T-helper 1 cell treated with Interleukin-12 subunit alpha and Interleukin-12 subunit beta and Interleukin-4 antibody, amounts not matched to agents 30 μg/mL and 1 μg/mL, for 36 hours (primary cell): ENCODE results near the gene IGFL4.

Experiments used
- H3K27ac Mint-ChIP-seq: one replicate; pipeline ENCODE4 v1.8.0; 2021; ENCODE audit warnings: mild to moderate bottlenecking, mixed read lengths
- H3K27me3 Mint-ChIP-seq: one replicate; pipeline ENCODE4 v1.8.0; 2021; ENCODE audit warnings: low read depth, mixed read lengths
- H3K36me3 Mint-ChIP-seq: one replicate; pipeline ENCODE4 v1.8.0; 2021; ENCODE audit warnings: low read depth, mixed read lengths
- H3K4me1 Mint-ChIP-seq: one replicate; pipeline ENCODE4 v1.8.0; 2021; ENCODE audit warnings: low read depth, mixed read lengths
- H3K4me3 Mint-ChIP-seq: one replicate; pipeline ENCODE4 v1.8.0; 2021; ENCODE audit warnings: mild to moderate bottlenecking, moderate library complexity, mixed read lengths
- H3K9me3 Mint-ChIP-seq: one replicate; pipeline ENCODE4 v1.8.0; 2021; ENCODE audit warnings: mixed read lengths

Gene IGFL4

DNA sequence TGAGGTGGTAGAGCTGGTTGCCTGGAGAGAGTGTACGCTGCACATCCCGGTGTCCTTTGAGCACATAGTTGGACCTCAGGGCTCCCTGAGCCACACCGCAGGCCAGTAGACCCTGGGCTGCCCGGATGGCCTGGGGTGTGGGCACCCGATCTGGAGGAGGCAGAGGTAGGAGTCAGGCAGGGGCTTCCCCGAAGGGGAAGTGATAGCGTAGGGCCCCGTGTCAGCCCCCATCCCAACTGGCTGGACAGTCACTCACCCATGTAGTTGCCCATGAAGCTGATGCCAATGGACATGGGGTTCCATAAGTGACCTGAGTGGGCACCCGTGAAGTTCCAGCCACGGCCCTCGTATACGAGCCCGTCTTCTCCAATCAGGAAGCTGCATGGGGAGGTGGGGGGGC is 21.5 kb downstream of the IGFL4 start:
- peaks cover 13% of the 10 kb centered on the region for H3K4me1 Mint-ChIP-seq
- H3K9me3 Mint-ChIP-seq = no peaks in the 10 kb centered on the region
- H3K4me3 Mint-ChIP-seq = no peak overlapping the region
- H3K27ac Mint-ChIP-seq = no peak overlapping the region
- H3K36me3 Mint-ChIP-seq = peaks cover 5% of the 10 kb centered on the region
- H3K27me3 Mint-ChIP-seq = peaks cover 30% of the 10 kb centered on the region

DNA sequence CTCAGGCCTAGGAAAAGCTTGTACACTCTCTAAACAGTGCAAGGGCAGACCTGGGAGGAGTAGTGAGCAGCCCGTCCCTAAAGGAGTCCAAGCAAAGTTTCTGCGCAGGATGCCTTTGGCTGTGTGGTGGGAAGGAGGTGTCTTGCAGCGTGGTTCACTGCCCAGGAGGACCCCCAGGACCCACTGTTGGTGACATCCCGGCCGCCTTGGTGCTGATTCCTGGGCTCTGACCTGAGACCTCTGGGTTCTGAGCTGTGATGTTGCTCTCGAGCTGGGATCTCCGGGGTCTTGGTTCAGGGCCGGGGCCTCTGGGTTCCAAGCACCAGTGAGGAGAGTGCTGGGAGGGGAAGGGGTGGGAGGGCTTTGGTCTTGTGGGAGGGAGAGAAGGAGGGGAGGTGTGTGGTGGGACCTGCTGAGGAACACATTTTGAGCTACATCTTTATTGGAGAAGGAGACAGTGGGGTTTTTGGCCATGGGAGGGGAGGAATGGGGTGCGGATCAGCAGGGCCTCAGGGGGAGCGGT is 22.0 kb downstream of the IGFL4 start:
- Mint-ChIP-seq H3K27ac (no peak overlapping the region), H3K4me1 (peaks cover 13% of the 10 kb centered on the region), H3K27me3 (peaks cover 26% of the 10 kb centered on the region), H3K9me3 (no peaks in the 10 kb centered on the region), H3K4me3 (no peak overlapping the region), H3K36me3 (peaks cover 5% of the 10 kb centered on the region)

DNA sequence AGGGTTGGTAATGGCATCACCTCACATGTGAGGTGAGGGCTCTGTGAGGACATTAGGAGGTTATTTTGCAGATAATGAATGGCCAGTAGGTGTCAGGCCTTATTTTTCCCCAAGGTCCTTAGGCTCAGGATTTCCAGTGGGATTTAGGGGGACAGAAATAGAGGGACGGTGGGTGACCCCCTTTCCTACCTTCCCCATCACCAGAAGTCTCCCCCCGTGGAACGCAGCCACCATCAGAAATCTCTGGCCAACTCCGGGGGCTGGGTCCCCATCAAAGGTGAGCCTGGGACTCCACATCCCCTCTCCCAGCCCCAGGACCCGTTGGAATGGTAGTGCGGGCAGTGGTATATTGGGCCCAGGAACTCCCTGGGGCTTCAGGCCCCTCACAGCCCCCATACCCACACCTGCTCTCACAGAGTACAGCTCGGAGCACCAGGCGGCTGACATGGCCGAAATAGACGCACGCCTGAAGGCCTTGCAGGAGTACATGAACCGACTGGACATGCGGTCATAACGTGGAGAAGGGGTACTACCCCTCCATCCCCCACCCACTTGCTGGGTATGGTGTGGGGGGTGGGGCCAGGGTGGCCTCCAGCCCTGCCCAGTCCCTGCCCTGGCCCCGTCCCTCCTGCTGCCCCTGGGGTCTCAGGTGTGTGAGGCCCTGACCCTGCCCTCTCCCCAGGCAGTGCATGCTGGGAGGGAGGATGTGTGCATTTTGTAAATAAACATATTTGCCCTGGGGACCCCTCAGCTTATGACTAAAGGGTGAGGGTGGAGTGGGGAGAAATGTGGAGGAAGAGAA is 22.7 kb downstream of the IGFL4 start:
- H3K4me3 Mint-ChIP-seq = no peak overlapping the region
- H3K9me3 Mint-ChIP-seq = no peaks in the 10 kb centered on the region
- no peak overlapping the region for H3K27ac Mint-ChIP-seq
- H3K36me3 Mint-ChIP-seq = peaks cover 5% of the 10 kb centered on the region
- peaks cover 21% of the 10 kb centered on the region for H3K27me3 Mint-ChIP-seq
- peaks cover 13% of the 10 kb centered on the region for H3K4me1 Mint-ChIP-seq

GRCh38 chr19:46017095-46017429 is 23.7 kb downstream of the IGFL4 start:
- peaks cover 13% of the 10 kb centered on the region for H3K4me1 Mint-ChIP-seq
- no peak overlapping the region for H3K27ac Mint-ChIP-seq
- H3K4me3 Mint-ChIP-seq = peak overlapping the region; percentile 44
- peaks cover 17% of the 10 kb centered on the region for H3K27me3 Mint-ChIP-seq
- H3K36me3 Mint-ChIP-seq = peaks cover 5% of the 10 kb centered on the region
- H3K9me3 Mint-ChIP-seq = no peaks in the 10 kb centered on the region

GRCh38 chr19:46016426-46017094 is 24.2 kb downstream of the IGFL4 start:
- Mint-ChIP-seq H3K9me3 (no peaks in the 10 kb centered on the region), H3K4me3 (peak overlapping the region; percentile 86), H3K36me3 (peaks cover 5% of the 10 kb centered on the region), H3K4me1 (peaks cover 13% of the 10 kb centered on the region), H3K27ac (peak overlapping the region; percentile 62), H3K27me3 (peaks cover 12% of the 10 kb centered on the region)

DNA sequence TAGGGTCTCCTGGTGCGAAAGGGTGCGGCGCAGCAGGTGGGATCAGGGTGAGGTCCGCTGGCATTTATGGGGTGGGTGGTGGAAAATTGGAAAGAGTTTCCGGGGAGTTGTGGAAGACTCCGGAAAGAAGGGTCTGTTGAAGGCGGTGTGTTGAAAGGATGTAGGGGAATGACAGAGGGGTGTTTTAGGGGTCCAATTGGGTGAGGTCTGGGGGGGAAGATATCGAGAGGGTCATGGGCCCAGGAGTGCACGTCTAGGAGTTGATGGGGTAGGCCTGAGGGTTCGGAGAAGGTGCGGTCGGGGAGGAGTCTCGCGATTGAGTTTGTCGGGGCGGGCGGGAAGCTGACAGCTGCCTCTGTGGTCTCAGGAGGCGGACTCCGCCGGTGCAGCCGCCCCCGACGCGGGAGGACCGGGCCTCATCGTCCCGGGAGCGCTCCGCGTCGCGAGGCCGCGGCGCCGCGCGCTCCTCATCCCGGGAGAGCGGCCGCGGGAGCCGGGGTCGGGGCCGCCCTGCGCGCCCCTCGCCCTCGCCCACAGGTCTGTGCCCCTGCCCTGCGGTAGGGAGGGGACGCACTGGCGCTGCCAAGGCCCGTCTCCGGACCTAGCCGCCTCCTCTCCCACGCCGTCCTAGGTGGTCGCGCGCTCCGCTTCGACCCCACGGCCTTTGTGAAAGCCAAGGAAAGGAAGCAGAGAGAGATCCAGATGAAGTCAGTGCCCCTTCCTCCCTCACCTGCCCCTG is 24.9 kb downstream of the IGFL4 start:
- Mint-ChIP-seq H3K27ac (peak overlapping the region; percentile 62), H3K27me3 (peaks cover 12% of the 10 kb centered on the region), H3K36me3 (peaks cover 5% of the 10 kb centered on the region), H3K9me3 (no peaks in the 10 kb centered on the region), H3K4me3 (peak overlapping the region; percentile 86), H3K4me1 (peaks cover 13% of the 10 kb centered on the region)

DNA sequence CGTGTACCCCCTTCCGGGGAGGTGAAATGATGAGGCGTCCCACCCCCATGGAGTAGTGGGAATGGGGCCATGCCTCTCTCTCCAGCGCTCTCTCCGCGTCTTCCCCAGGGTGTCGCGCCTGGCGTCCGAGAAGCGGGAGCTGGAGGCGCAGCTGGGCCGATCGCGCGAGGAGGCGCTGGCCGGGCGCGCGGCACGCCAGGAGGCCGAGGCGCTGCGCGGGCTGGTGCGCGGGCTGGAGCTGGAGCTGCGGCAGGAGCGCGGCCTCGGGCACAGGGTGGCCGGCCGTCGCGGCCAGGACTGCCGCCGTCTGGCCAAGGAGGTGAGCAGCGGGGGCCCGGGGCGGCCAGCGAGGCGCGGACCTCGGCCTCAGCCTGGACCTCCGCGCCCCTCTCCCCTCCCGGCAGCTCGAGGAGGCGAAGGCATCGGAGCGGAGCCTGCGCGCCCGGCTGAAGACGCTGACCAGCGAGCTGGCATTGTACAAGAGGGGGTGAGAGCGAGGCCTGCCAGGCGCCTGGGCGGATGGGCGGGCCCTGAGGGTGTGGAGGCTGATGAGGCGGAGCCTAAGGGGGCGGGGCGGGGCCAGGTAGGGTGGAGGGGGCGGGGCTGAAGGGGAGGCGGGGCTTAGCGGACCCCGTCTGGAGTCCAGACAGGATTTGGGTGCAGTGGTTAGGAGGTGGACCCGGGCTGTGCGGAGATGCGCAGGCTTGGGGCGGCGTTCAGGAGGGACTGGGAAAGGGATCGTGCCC is 25.7 kb downstream of the IGFL4 start:
- H3K9me3 Mint-ChIP-seq = no peaks in the 10 kb centered on the region

DNA sequence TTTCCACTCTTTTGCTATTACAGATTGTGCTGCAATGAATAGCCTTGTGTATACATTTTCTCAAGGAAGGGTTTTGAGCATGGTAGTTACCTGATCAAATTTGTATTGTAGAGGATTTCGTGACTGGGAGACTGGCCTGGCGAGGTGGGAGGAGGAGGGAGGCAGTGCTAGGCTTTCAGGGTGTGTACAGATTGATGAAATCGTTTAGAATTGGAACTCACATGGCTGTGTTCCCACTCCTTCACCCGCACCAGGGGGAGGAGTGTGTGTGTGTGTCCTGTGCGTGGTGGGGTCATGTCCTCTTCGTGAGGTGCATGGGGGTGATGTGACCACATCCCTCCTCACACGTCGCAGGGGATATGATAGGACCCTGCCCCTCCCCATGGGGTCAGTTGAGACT is 26.3 kb downstream of the IGFL4 start:
- peak overlapping the region; percentile 78 for H3K4me3 Mint-ChIP-seq
- peaks cover 12% of the 10 kb centered on the region for H3K27me3 Mint-ChIP-seq
- H3K4me1 Mint-ChIP-seq = peaks cover 13% of the 10 kb centered on the region
- H3K36me3 Mint-ChIP-seq = peaks cover 5% of the 10 kb centered on the region
- no peak overlapping the region for H3K27ac Mint-ChIP-seq
- H3K9me3 Mint-ChIP-seq = no peaks in the 10 kb centered on the region

More for the DNA sequence above, 25.7 kb downstream of the IGFL4 start:
- Mint-ChIP-seq H3K4me1 (peaks cover 13% of the 10 kb centered on the region), H3K4me3 (peak overlapping the region; percentile 78), H3K36me3 (peaks cover 5% of the 10 kb centered on the region), H3K27ac (peak overlapping the region; percentile 31), H3K27me3 (peaks cover 12% of the 10 kb centered on the region)

- Mint-ChIP-seq H3K27ac (no peak overlapping the region), H3K4me3 (no peak overlapping the region), H3K27me3 (peaks cover 6% of the 10 kb centered on the region), H3K36me3 (peaks cover 7% of the 10 kb centered on the region), H3K4me1 (peaks cover 4% of the 10 kb centered on the region), H3K9me3 (no peaks in the 10 kb centered on the region)
Measured at GRCh38 chr19:46009530-46010510, 31.0 kb downstream of the IGFL4 start.

DNA sequence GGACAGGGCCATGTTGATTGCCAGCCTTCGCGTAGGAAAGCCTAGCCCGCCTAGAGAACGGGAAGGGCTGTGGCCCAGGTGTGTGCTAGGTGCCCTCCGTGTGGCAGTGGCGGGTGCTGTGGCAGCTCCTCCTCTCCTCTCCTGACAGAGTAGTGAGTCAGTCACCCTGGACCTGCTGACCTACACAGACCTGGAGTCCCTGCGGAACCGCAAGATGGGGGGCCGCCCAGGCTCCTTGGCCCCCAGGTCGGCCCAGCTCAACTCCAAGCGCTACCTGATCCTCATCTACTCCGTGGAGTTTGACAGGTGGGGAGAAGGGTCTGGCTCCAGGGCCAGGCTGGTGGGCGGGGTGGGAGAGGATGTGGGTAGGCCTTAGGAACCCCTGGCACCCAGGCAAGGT is 34.4 kb downstream of the IGFL4 start:
- Mint-ChIP-seq H3K27ac (no peak overlapping the region), H3K9me3 (no peaks in the 10 kb centered on the region), H3K4me3 (no peak overlapping the region), H3K4me1 (no peaks in the 10 kb centered on the region), H3K27me3 (no peaks in the 10 kb centered on the region), H3K36me3 (peaks cover 4% of the 10 kb centered on the region)

DNA sequence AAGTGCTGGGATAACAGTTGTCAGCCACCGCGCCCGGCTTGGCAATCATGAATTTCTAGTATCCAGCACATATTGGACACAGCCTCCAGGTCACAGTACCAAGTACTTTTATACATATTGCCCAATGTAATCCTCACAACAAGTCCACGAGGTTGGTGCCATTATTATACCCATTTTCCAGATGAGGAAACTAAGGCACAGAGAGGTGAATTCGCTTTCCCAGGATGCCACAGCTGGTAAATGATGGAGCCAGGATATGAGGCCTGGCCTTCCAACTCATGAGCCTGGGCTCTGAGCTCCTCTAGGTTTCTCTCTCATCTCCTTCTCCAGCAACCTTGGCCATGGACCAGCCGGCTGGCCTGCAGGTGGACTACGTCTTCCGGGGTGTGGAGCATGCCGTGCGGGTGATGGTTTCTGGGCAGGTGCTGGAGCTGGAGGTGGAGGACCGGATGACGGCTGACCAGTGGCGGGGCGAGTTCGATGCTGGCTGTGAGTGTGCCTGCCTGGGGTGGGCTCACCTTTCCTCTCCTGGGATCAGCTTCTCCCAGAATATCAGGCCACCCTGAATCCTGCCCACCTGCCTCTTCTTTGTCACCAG is 38.0 kb downstream of the IGFL4 start:
- no peaks in the 10 kb centered on the region for H3K9me3 Mint-ChIP-seq
- no peak overlapping the region for H3K27ac Mint-ChIP-seq
- peaks cover 9% of the 10 kb centered on the region for H3K27me3 Mint-ChIP-seq
- H3K4me3 Mint-ChIP-seq = no peak overlapping the region
- peaks cover 19% of the 10 kb centered on the region for H3K4me1 Mint-ChIP-seq
- H3K36me3 Mint-ChIP-seq = peaks cover 6% of the 10 kb centered on the region

- Mint-ChIP-seq H3K27ac (peak overlapping the region; percentile 71), H3K4me3 (peak overlapping the region; percentile 86), H3K27me3 (peaks cover 9% of the 10 kb centered on the region), H3K36me3 (peaks cover 13% of the 10 kb centered on the region), H3K4me1 (peaks cover 24% of the 10 kb centered on the region), H3K9me3 (no peaks in the 10 kb centered on the region)
Measured at GRCh38 chr19:46000491-46001246, 40.1 kb downstream of the IGFL4 start.
